Endothelial cell of umbilical vein (primary cell): ENCODE measurements around the gene EXOSC2. TPM values are rescaled to one million over a fixed set of nuclear protein-coding genes. Genes with fewer than 3 reads are reported as not detected.

Experiments used
- BruUV-seq: library from RNA; stranded (reverse); fragments of 400-500 nt; replicated peaks from 2 replicates; lab custom pipeline; 2021; lab: Mats Ljungman, UMichigan
- CTCF ChIA-PET: fragments of 300-600, 350-600 bp; sonication (Branson Sonifier 250); formaldehyde crosslinking; loops from one replicate; lab custom pipeline; 2021; ENCODE audit warnings: antibody characterized with exemption, inconsistent platforms; lab: Charles Lee
- POLR2A ChIA-PET: fragments of 300-600, 350-600 bp; sonication (Branson Sonifier 250); formaldehyde crosslinking; loops from one replicate; lab custom pipeline; 2021; ENCODE audit warnings: antibody characterized with exemption, inconsistent platforms; lab: Charles Lee
- DNase-seq: peaks from one replicate; pipeline ENCODE4 v3.0.0-alpha.2; 2011; ENCODE audit warnings: low read depth, low spot score
- FAIRE-seq: peaks from 2 replicates; lab custom pipeline; 2011; peaks lifted over from hg19 to GRCh38; lab: Jason Lieb, UNC
- H2AFZ ChIP-seq: 2 replicates; pipeline ENCODE4 v1.6.0; 2012; ENCODE audit warnings: low read depth, low read length, control low read depth, inconsistent platforms
- H3K27ac ChIP-seq: 2 replicates; pipeline ENCODE4 v1.5.1; 2011; ENCODE audit warnings: low read depth, mild to moderate bottlenecking, control low read depth, low read length, moderate library complexity; ENCODE audit not compliant: insufficient read depth
- H3K27me3 ChIP-seq, 2 experiments: 2 replicates each; pipeline versions ENCODE4 v1.6.0 to v1.6.1; 2011; ENCODE audit warnings: low read length in 2 of 2, mixed read lengths in 1 of 2; ENCODE audit not compliant: control insufficient read depth in 2 of 2, insufficient read depth in 2 of 2
- H3K36me3 ChIP-seq, 2 experiments: 2 replicates in 1 of 2; 3 replicates in 1 of 2; pipeline ENCODE4 v1.5.1; 2011; ENCODE audit warnings: low read length in 2 of 2, mild to moderate bottlenecking in 1 of 2, moderate library complexity in 1 of 2; ENCODE audit not compliant: control insufficient read depth in 2 of 2, insufficient read depth in 2 of 2; ENCODE audit errors: extremely low read depth in 1 of 2
- H3K4me1 ChIP-seq: 3 replicates; pipeline ENCODE4 v1.5.1; 2011; ENCODE audit warnings: mild to moderate bottlenecking, low read length; ENCODE audit not compliant: control insufficient read depth, insufficient read depth; ENCODE audit errors: extremely low read depth
- H3K4me2 ChIP-seq: 2 replicates; pipeline ENCODE4 v1.6.1; 2011; ENCODE audit warnings: low read length, control low read depth, mixed read lengths; ENCODE audit not compliant: insufficient read depth
- H3K4me3 ChIP-seq, 3 experiments: fragments of 200-600 bp in 1 of 3; sonication (generic), shearing (Covaris generic) in 1 of 3; replicated peaks in 1 of 3; 2 replicates each; pipeline ENCODE4 v1.5.1; 2011 to 2016; ENCODE audit warnings: control low read depth in 3 of 3, low read length in 3 of 3, mild to moderate bottlenecking in 2 of 3, inconsistent platforms in 1 of 3, low read depth in 1 of 3, moderate library complexity in 1 of 3; ENCODE audit not compliant: insufficient read depth in 1 of 3
- H3K79me2 ChIP-seq: 2 replicates; pipeline ENCODE4 v1.6.0; 2012; ENCODE audit warnings: low read length, inconsistent platforms; ENCODE audit not compliant: control insufficient read depth, insufficient read depth
- H3K9ac ChIP-seq: replicated peaks from 2 replicates; pipeline ENCODE3; 2011; ENCODE audit warnings: low read length, control low read depth; ENCODE audit not compliant: insufficient read depth; ENCODE audit errors: extremely low read depth
- H3K9me1 ChIP-seq: replicated peaks from 3 replicates; pipeline ENCODE4 v1.6.0; 2011; ENCODE audit warnings: mild to moderate bottlenecking, low read length; ENCODE audit not compliant: control insufficient read depth, insufficient read depth; ENCODE audit errors: extremely low read depth
- H3K9me3 ChIP-seq: replicated peaks from 2 replicates; pipeline ENCODE4 v1.5.1; 2012; ENCODE audit warnings: low read length, inconsistent platforms; ENCODE audit not compliant: control insufficient read depth, insufficient read depth
- H4K20me1 ChIP-seq: replicated peaks from 2 replicates; pipeline ENCODE3; 2011; ENCODE audit warnings: mild to moderate bottlenecking, low read length; ENCODE audit not compliant: control insufficient read depth, insufficient read depth; ENCODE audit errors: extremely low read depth
- EZH2 ChIP-seq: IDR thresholded peaks from 2 replicates; pipeline ENCODE4 v1.6.1; 2012; ENCODE audit warnings: borderline replicate concordance, low read depth, mild to moderate bottlenecking, moderate library complexity, low read length, inconsistent platforms; ENCODE audit not compliant: severe bottlenecking
- FOS ChIP-seq: IDR thresholded peaks from 2 replicates; pipeline ENCODE4 v1.6.1; 2011; ENCODE audit warnings: mild to moderate bottlenecking, low read length, moderate library complexity, borderline replicate concordance; ENCODE audit not compliant: insufficient read depth
- GATA2 ChIP-seq: IDR thresholded peaks from 2 replicates; pipeline ENCODE4 v1.7.0; 2011; ENCODE audit warnings: low read depth, mild to moderate bottlenecking, moderate library complexity, mixed read lengths, low read length; ENCODE audit not compliant: insufficient read length, insufficient read depth
- JUN ChIP-seq: IDR thresholded peaks from 2 replicates; pipeline ENCODE4 v1.6.1; 2011; ENCODE audit warnings: borderline replicate concordance, low read depth; ENCODE audit not compliant: insufficient read length, insufficient read depth
- MYC ChIP-seq: IDR thresholded peaks from one replicate; pipeline ENCODE4 v1.6.1; 2011; ENCODE audit warnings: mild to moderate bottlenecking, low read depth, low read length
- POLR2A ChIP-seq: IDR thresholded peaks from 2 replicates; pipeline ENCODE4 v1.6.1; 2012; ENCODE audit warnings: low read depth, mild to moderate bottlenecking, control low read depth, low read length
- POLR2AphosphoS5 ChIP-seq: IDR thresholded peaks from 2 replicates; pipeline ENCODE4 v1.6.1; 2012; ENCODE audit warnings: low read depth, mild to moderate bottlenecking, control low read depth, low read length, moderate library complexity; ENCODE audit not compliant: insufficient read depth
- dilution Hi-C: fragments of 300-500 bp; cut with MboI; formaldehyde crosslinking; loops from one replicate; pipeline ENCODE4 v1.15.0; 2019; ENCODE audit warnings: low sequenced_read_pairs; ENCODE audit not compliant: extremely low pct_ligation_motif_present
- intact Hi-C: fragments of 100-400 bp; cut with micrococcal nuclease; formaldehyde crosslinking; loops from one replicate; pipeline ENCODE4 v1.10.0; 2022
- polyA plus RNA-seq, 4 experiments: library from polyadenylated mRNA; depleted of rRNA in 3 of 4; stranded (reverse) in 3 of 4; unstranded in 1 of 4; fragments of >200 nt; gene quantifications; 2 replicates each; pipeline versions ENCODE4 v1.2.1 to v1.2.3, GENCODE V29; 2011 to 2012; ENCODE audit warnings: missing spikeins in 1 of 4
- total RNA-seq: library from RNA; stranded (reverse); gene quantifications from 2 replicates; pipeline ENCODE4 v1.2.3, GENCODE V29; 2021
- TF ChIP-seq, protein P1 (sequence below): IDR thresholded peaks from 2 replicates; pipeline ENCODE4 v1.6.1; 2011; ENCODE audit not compliant: insufficient read depth, insufficient read length
- TF ChIP-seq, protein P2 (sequence below), 2 donors: IDR thresholded peaks; 1 replicate in 1 of 2; 2 replicates in 1 of 2; pipeline ENCODE4 v1.5.1; 2011; ENCODE audit warnings: low read length in 2 of 2, mild to moderate bottlenecking in 2 of 2, moderate library complexity in 2 of 2, control low read depth in 1 of 2, inconsistent platforms in 1 of 2, low read depth in 1 of 2; ENCODE audit not compliant: insufficient read depth in 1 of 2; ENCODE audit errors: extremely low read depth in 1 of 2

Gene EXOSC2
- total and polyA plus RNA-seq, 2 donors (not counting 3 experiments of a cell fraction or from before 2014, with no cell fraction given) = 25.5 to 44.4 TPM

DNA sequence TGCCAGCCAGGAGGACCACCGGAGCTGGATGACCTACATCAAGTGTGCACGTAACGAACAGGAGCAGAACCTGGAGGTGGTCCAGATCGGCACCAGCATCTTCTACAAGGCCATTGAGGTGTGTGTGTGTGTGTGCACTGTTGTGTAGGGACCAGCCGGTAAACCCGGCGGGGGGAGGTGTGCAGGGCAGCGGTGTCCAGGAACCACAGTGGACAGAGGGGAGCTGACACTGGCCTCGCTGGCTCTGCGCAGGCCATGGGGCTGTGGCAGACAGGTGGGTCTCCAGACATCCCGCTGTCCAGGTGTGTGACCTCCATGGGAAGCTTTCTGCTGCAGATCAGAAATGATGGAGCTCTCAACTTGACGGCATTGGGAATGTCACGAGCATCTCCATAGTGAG is 25.4 kb upstream of the EXOSC2 start:
- dilution Hi-C loops = no loop called here
- CTCF ChIA-PET = interaction anchor here (1.1 to 1.2 kb wide), 2 partner anchors 15 to 16 kb away, joined by 3 read pairs; no protein-coding TSS in a partner anchor
- no peaks in the 10 kb centered on the region for H3K4me1 ChIP-seq
- H3K27me3 ChIP-seq = peaks cover 50 to 54% of the 10 kb centered on the region in 2 experiments
- no peaks in the 10 kb centered on the region for H3K9me1 ChIP-seq
- DNase-seq (no peak), FAIRE-seq (no peak)
- H3K36me3 ChIP-seq = no peaks in the 10 kb centered on the region
- no peaks in the 10 kb centered on the region for H4K20me1 ChIP-seq
- H3K4me2 ChIP-seq = no peak overlapping the region
- H3K9me3 ChIP-seq = no peaks in the 10 kb centered on the region
- BruUV-seq = no TSS peak
- intact Hi-C loops = no loop called here
- TF ChIP-seq FOS (no peak), MYC (no peak), POLR2AphosphoS5 (no peak), JUN (no peak), POLR2A (no peak), GATA2 (no peak), EZH2 (no peak)
- TF ChIP-seq, protein P1, sequence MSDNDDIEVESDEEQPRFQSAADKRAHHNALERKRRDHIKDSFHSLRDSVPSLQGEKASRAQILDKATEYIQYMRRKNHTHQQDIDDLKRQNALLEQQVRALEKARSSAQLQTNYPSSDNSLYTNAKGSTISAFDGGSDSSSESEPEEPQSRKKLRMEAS = no peak
- TF ChIP-seq, protein P2, sequence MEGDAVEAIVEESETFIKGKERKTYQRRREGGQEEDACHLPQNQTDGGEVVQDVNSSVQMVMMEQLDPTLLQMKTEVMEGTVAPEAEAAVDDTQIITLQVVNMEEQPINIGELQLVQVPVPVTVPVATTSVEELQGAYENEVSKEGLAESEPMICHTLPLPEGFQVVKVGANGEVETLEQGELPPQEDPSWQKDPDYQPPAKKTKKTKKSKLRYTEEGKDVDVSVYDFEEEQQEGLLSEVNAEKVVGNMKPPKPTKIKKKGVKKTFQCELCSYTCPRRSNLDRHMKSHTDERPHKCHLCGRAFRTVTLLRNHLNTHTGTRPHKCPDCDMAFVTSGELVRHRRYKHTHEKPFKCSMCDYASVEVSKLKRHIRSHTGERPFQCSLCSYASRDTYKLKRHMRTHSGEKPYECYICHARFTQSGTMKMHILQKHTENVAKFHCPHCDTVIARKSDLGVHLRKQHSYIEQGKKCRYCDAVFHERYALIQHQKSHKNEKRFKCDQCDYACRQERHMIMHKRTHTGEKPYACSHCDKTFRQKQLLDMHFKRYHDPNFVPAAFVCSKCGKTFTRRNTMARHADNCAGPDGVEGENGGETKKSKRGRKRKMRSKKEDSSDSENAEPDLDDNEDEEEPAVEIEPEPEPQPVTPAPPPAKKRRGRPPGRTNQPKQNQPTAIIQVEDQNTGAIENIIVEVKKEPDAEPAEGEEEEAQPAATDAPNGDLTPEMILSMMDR (IDR thresholded peaks at IDR 0.05; ENCODE audit: extremely low read depth in 1 of 2, insufficient read depth in 1 of 2, low read depth in 1 of 2, low read length in 2 of 2) = no peak
- H3K79me2 ChIP-seq = no peaks in the 10 kb centered on the region
- no peak overlapping the region for H3K4me3 ChIP-seq
- no peak overlapping the region for H3K27ac ChIP-seq
- H3K9ac ChIP-seq = no peak overlapping the region
- no peak overlapping the region for H2AFZ ChIP-seq
- POLR2A ChIA-PET = interaction anchor here (0.5 kb wide), 1 partner anchor 381 kb away, joined by 5 read pairs; no protein-coding TSS in a partner anchor
